Measurements from ENCODE around the gene CD274. TPM values are rescaled to one million over a fixed set of nuclear protein-coding genes. Genes with fewer than 3 reads are reported as not detected.

Gene CD274
- total and polyA plus RNA-seq, 5 donors, result 4.9 to 12.0 (median 10.8) TPM

GRCh38 chr9:5513966-5514616 lies 63.7 kb downstream of the CD274 start:
- DNase-seq (no peak), ATAC-seq (no peak)
- peaks cover 8% of the 10 kb centered on the region for H3K4me1 ChIP-seq (ENCODE audit: control insufficient read depth, insufficient read depth, low read length)
- no peaks in the 10 kb centered on the region for H3K27me3 ChIP-seq (ENCODE audit: control insufficient read depth, insufficient read depth)
- no peaks in the 10 kb centered on the region for H3K9me3 ChIP-seq (ENCODE audit: control insufficient read depth, low read length)
- 90% methylated on average over 2 of the region's 2 CpGs for WGBS
- no peak overlapping the region for H3K27ac ChIP-seq (ENCODE audit: low read length)
- intact Hi-C loops (cut with DNase I), result no loop called here
- H3K4me3 ChIP-seq (ENCODE audit: low read length), result no peak overlapping the region

- Histone ChIP-seq H3K9me3 (ENCODE audit: control insufficient read depth, low read length) (no peaks in the 10 kb centered on the region), H3K27me3 (ENCODE audit: control insufficient read depth, insufficient read depth) (no peaks in the 10 kb centered on the region), H3K4me1 (ENCODE audit: control insufficient read depth, insufficient read depth, low read length) (peaks cover 8% of the 10 kb centered on the region), H3K4me3 (ENCODE audit: low read length) (no peak overlapping the region), H3K27ac (ENCODE audit: low read length) (no peak overlapping the region)
- no peak for DNase-seq
- no peak for ATAC-seq
- WGBS, result 84% methylated on average over 6 of the region's 6 CpGs
- intact Hi-C loops (cut with DNase I), result no loop called here
Observed at GRCh38 chr9:5514617-5515260, 64.4 kb downstream of the CD274 start.

GRCh38 chr9:5515261-5515650 lies 64.9 kb downstream of the CD274 start:
- intact Hi-C loops (cut with DNase I), result no loop called here
- Histone ChIP-seq H3K27ac (ENCODE audit: low read length) (no peak overlapping the region), H3K9me3 (ENCODE audit: control insufficient read depth, low read length) (no peaks in the 10 kb centered on the region), H3K4me3 (ENCODE audit: low read length) (no peak overlapping the region), H3K27me3 (ENCODE audit: control insufficient read depth, insufficient read depth) (no peaks in the 10 kb centered on the region), H3K4me1 (ENCODE audit: control insufficient read depth, insufficient read depth, low read length) (peaks cover 8% of the 10 kb centered on the region)
- ATAC-seq, result no peak
- 71% methylated on average over 4 of the region's 4 CpGs for whole genome bisulfite sequencing
- DNase-seq, result no peak

- Histone ChIP-seq H3K27ac (ENCODE audit: low read length) (no peak overlapping the region), H3K9me3 (ENCODE audit: control insufficient read depth, low read length) (no peaks in the 10 kb centered on the region), H3K4me3 (ENCODE audit: low read length) (no peak overlapping the region), H3K27me3 (ENCODE audit: control insufficient read depth, insufficient read depth) (no peaks in the 10 kb centered on the region), H3K4me1 (ENCODE audit: control insufficient read depth, insufficient read depth, low read length) (peaks cover 9% of the 10 kb centered on the region)
- DNase-seq (no peak), ATAC-seq (peak; percentile 6 to 17)
- intact Hi-C loops (cut with DNase I), result no loop called here
- 97% methylated on average over 10 of the region's 10 CpGs for WGBS
Observed at GRCh38 chr9:5516453-5517220, 66.3 kb downstream of the CD274 start.

- ATAC-seq (peak; percentile 26 to 36), DNase-seq (no peak)
- H3K4me1 ChIP-seq (ENCODE audit: control insufficient read depth, insufficient read depth, low read length), result peaks cover 10% of the 10 kb centered on the region
- intact Hi-C loops (cut with DNase I), result no loop called here
- WGBS, result 12% methylated on average over 2 of the region's 2 CpGs
- H3K27me3 ChIP-seq (ENCODE audit: control insufficient read depth, insufficient read depth), result no peaks in the 10 kb centered on the region
- H3K9me3 ChIP-seq (ENCODE audit: control insufficient read depth, low read length), result no peaks in the 10 kb centered on the region
- H3K27ac ChIP-seq (ENCODE audit: low read length), result peak overlapping the region; percentile 61
- no peak overlapping the region for H3K4me3 ChIP-seq (ENCODE audit: low read length)
Observed at GRCh38 chr9:5518171-5518936, 68.0 kb downstream of the CD274 start.

GRCh38 chr9:5518937-5519319 lies 68.6 kb downstream of the CD274 start:
- DNase-seq (no peak), ATAC-seq (no peak)
- peak overlapping the region; percentile 61 for H3K27ac ChIP-seq (ENCODE audit: low read length)
- H3K4me1 ChIP-seq (ENCODE audit: control insufficient read depth, insufficient read depth, low read length), result peaks cover 10% of the 10 kb centered on the region
- no peaks in the 10 kb centered on the region for H3K27me3 ChIP-seq (ENCODE audit: control insufficient read depth, insufficient read depth)
- no peak overlapping the region for H3K4me3 ChIP-seq (ENCODE audit: low read length)
- intact Hi-C loops (cut with DNase I), result no loop called here
- no peaks in the 10 kb centered on the region for H3K9me3 ChIP-seq (ENCODE audit: control insufficient read depth, low read length)
- 77% methylated on average over 2 of the region's 2 CpGs for WGBS

Other genes starting within 250 kb of the CD274 start
- not detected for gene INSL4, start 219.1 kb upstream of the CD274 start, total RNA-seq
- gene INSL4, start 219.1 kb upstream of the CD274 start, polyA plus RNA-seq, result not detected
- gene RLN2, start 145.8 kb upstream of the CD274 start, total RNA-seq, result 1 to 10 TPM in 1 of 4 donors, under 1 TPM in 1, not detected in 2; 0.77 to 1.1 TPM
- 0.59 TPM for gene RLN2, start 145.8 kb upstream of the CD274 start, polyA plus RNA-seq
- gene RLN1, start 110.7 kb upstream of the CD274 start, total RNA-seq, result under 1 TPM in 1 of 4 donors, not detected in 3; 0.32 TPM
- 0.16 TPM for gene RLN1, start 110.7 kb upstream of the CD274 start, polyA plus RNA-seq
- 10 to 100 TPM; 31.5 to 40.3 (median 34.1) TPM for gene PLGRKT, start 12.6 kb upstream of the CD274 start, total RNA-seq
- 44.5 TPM for gene PLGRKT, start 12.6 kb upstream of the CD274 start, polyA plus RNA-seq
- gene PDCD1LG2, start 60.0 kb downstream of the CD274 start, total RNA-seq, result 1 to 10 TPM; 2.3 to 3.3 (median 2.5) TPM
- 1.8 TPM for gene PDCD1LG2, start 60.0 kb downstream of the CD274 start, polyA plus RNA-seq
- gene RIC1, start 178.6 kb downstream of the CD274 start, total RNA-seq, result 10 to 100 TPM in 3 of 4 donors, 1 to 10 TPM in 1; 10.0 to 11.7 (median 11.4) TPM
- 3.2 TPM for gene RIC1, start 178.6 kb downstream of the CD274 start, polyA plus RNA-seq

All from right cardiac atrium (tissue), 5 donors.